Choroid plexus epithelial cell (primary cell): ENCODE data around the gene SAMD1.
A peak's percentile ranks its signal among the peaks of the same experiment; 100 is the strongest.

ENCODE experiments used
- DNase-seq: peaks from one replicate; pipeline ENCODE4 v3.0.0-alpha.2; 2010; ENCODE audit warnings: low read depth
- H3K4me3 ChIP-seq: 2 replicates; pipeline ENCODE4 v1.5.1; 2011; ENCODE audit warnings: low read depth, mild to moderate bottlenecking, control low read depth, low read length, moderate library complexity
- CTCF ChIP-seq: conservative IDR thresholded peaks from 2 replicates; pipeline ENCODE4 v1.5.1; 2011; ENCODE audit warnings: low read depth, mild to moderate bottlenecking, control low read depth, inconsistent platforms, low read length, moderate library complexity

The SAMD1 gene

GRCh38 chr19:14061081-14061749 is 29.3 kb downstream of the SAMD1 start:
- no peak overlapping the region for H3K4me3 ChIP-seq
- no peak for TF ChIP-seq CTCF
- DNase-seq: no peak

GRCh38 chr19:14059652-14060155 is 30.8 kb downstream of the SAMD1 start:
- DNase-seq: no peak
- TF ChIP-seq CTCF: no peak
- no peak overlapping the region for H3K4me3 ChIP-seq

DNA sequence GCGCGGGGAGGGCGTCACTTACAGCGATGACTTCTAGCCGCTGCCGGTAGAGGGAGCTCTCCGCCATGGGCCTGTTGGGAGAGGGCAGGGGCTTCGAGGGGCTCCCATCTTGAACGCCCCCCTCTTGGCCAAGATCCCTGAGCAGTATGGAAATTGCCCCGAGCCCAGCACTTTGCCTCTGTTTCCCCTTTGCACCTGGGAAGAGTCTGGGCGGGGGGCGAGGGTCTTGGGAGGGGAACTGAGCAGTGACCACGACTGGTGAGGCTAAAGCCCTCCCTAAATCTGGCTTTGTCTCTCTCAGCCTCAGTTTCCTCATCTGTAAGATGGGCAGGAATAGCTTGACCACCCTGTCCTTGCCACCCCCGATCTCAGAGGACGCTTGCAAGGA is 31.5 kb downstream of the SAMD1 start:
- DNase-seq: no peak
- H3K4me3 ChIP-seq: no peak overlapping the region
- TF ChIP-seq CTCF: peak; percentile 72

DNA sequence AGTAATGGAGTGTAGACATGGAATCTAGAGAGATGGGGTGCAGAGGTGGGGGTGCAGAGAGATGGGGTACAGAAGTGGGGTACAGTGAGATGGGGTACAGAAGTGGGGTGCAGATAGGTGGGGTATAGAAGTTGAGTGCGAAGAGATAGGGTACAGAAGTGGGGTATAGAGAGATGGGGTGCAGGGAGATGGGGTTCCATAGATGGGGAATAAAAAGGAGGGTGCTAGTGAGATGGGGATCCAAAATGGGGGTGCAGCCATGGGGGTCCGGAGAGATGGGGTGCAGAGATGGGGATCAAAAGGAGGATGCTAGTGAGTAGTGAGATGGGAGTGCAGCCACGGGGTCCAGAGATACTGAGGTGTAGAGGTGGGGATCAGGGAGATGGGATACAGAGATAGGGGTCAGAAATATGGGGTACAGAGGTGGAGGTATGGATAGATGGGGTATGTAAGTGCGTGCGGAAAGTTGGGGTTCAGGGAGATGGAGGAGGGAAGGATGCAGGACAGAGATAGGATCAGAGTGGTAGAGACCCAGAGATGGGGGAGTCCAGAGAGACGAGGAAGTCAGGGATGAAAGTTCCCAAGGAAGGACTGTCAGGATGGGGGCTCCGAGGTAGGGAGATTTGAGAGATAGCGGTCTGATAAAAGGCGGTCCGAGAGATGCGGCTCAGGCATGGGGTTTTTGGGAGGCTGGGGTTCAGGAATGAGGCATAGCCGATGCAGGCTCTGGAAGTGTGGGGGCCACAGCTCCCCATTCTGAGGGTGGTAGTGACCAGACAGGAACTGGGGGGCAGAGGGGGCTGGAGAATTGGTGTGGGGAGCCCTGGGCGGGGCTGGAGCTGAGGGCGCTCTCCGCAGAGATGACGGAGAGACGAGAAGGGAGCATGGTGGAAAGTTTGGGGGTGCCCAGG is 32.1 kb downstream of the SAMD1 start:
- no peak overlapping the region for H3K4me3 ChIP-seq
- TF ChIP-seq CTCF: no peak

GRCh38 chr19:14056741-14057356 is 33.7 kb downstream of the SAMD1 start:
- H3K4me3 ChIP-seq: no peak overlapping the region
- TF ChIP-seq CTCF: no peak
- no peak for DNase-seq

More for the DNA sequence above, 32.1 kb downstream of the SAMD1 start:
- no peak for DNase-seq

GRCh38 chr19:14056069-14056666 is 34.4 kb downstream of the SAMD1 start:
- no peak for TF ChIP-seq CTCF
- no peak for DNase-seq
- H3K4me3 ChIP-seq: no peak overlapping the region
